Panc1 (cell line): Measurements from ENCODE around the gene EIF4G3. TPM values are rescaled to one million over a fixed set of nuclear protein-coding genes. Genes with fewer than 3 reads are reported as not detected.

Source experiments
- ATAC-seq: fragments of 200-7000 bp; cut with Tn5 transposase; 2 replicates; pipeline ENCODE4 v1.9.1; 2020; ENCODE audit warnings: mild to moderate bottlenecking, moderate library complexity
- BruUV-seq: library from RNA; stranded (reverse); fragments of 400-500 nt; replicated peaks from 2 replicates; lab custom pipeline; 2021; lab: Mats Ljungman, UMichigan
- CTCF ChIA-PET: fragments of 300-600 bp; sonication (Branson Sonifier 250); formaldehyde crosslinking; loops from one replicate; lab custom pipeline; 2022; ENCODE audit warnings: antibody characterized with exemption; lab: Charles Lee
- POLR2A ChIA-PET: fragments of 300-600 bp; sonication (Branson Sonifier 250); formaldehyde crosslinking; loops from one replicate; lab custom pipeline; 2022; ENCODE audit warnings: antibody characterized with exemption; lab: Charles Lee
- DNase-seq: peaks from one replicate; pipeline ENCODE4 v3.0.0-alpha.2; 2010; ENCODE audit warnings: low read depth, low spot score
- H3K27ac ChIP-seq: 2 replicates; pipeline ENCODE4 v1.5.1; 2011; ENCODE audit warnings: mild to moderate bottlenecking, low read length, inconsistent platforms
- H3K27me3 ChIP-seq: fragments of 200-500 bp; sonication (Bioruptor generic); 2 replicates; pipeline ENCODE4 v1.6.0; 2014; ENCODE audit warnings: low read length, inconsistent platforms; ENCODE audit not compliant: control insufficient read depth, insufficient read depth
- H3K36me3 ChIP-seq: fragments of 200-500 bp; sonication (Bioruptor generic); 2 replicates; pipeline ENCODE4 v1.5.1; 2014; ENCODE audit warnings: inconsistent platforms, mild to moderate bottlenecking, low read length, moderate library complexity; ENCODE audit not compliant: control insufficient read depth, insufficient read depth
- H3K4me1 ChIP-seq: 2 replicates; pipeline ENCODE4 v1.5.1; 2011; ENCODE audit warnings: inconsistent platforms, mild to moderate bottlenecking, low read length, moderate library complexity; ENCODE audit not compliant: control insufficient read depth, insufficient read depth
- H3K4me3 ChIP-seq, 2 experiments: 2 replicates each; pipeline ENCODE4 v1.5.1; 2011 to 2012; ENCODE audit warnings: low read depth in 2 of 2, low read length in 2 of 2, mild to moderate bottlenecking in 2 of 2, inconsistent platforms in 1 of 2, moderate library complexity in 1 of 2
- H3K9me3 ChIP-seq: fragments of 200-500 bp; sonication (Bioruptor generic); 2 replicates; pipeline ENCODE4 v1.5.1; 2014; ENCODE audit warnings: low read depth, mild to moderate bottlenecking, inconsistent platforms, low read length, moderate library complexity; ENCODE audit not compliant: control insufficient read depth, insufficient read depth
- CTCF ChIP-seq: fragments of 450-650 bp; IDR thresholded peaks from 2 replicates; pipeline ENCODE4 v1.5.1; 2017; ENCODE audit warnings: mild to moderate bottlenecking
- POLR2AphosphoS5 ChIP-seq: IDR thresholded peaks from 2 replicates; pipeline ENCODE4 v1.6.1; 2012; ENCODE audit warnings: mild to moderate bottlenecking, low read depth, low read length, moderate library complexity
- REST ChIP-seq, 2 experiments: IDR thresholded peaks; 2 replicates each; pipeline ENCODE4 v1.6.1; 2011 to 2012; ENCODE audit warnings: low read depth in 2 of 2, control low read depth in 1 of 2, low read length in 1 of 2, mild to moderate bottlenecking in 1 of 2, moderate library complexity in 1 of 2; ENCODE audit not compliant: insufficient read depth in 1 of 2
- SIN3A ChIP-seq: IDR thresholded peaks from 2 replicates; pipeline ENCODE4 v1.6.1; 2012; ENCODE audit warnings: low read depth, mild to moderate bottlenecking, low read length, moderate library complexity, borderline replicate concordance; ENCODE audit not compliant: insufficient read depth
- TCF7L2 ChIP-seq: IDR thresholded peaks from 2 replicates; pipeline ENCODE4 v1.6.1; 2011; ENCODE audit warnings: mild to moderate bottlenecking, low read depth, low read length, inconsistent platforms
- in situ Hi-C: cut with HindIII; loops from 2 replicates; pipeline ENCODE4 v1.10.0; 2016; ENCODE audit warnings: low sequenced_read_pairs, low pct_unique_long_range_greater_than_20kb
- intact Hi-C: fragments of 100-400 bp; cut with micrococcal nuclease; formaldehyde crosslinking; loops from one replicate; pipeline ENCODE4 v1.10.0; 2022; ENCODE audit not compliant: unreplicated experiment
- total RNA-seq: library from RNA; stranded (reverse); gene quantifications from one replicate; pipeline ENCODE4 v1.2.1, GENCODE V29; 2021; ENCODE audit not compliant: unreplicated experiment

Gene EIF4G3
- total RNA-seq, 1 experiment from 2014 or later = 78.6 TPM

GRCh38 chr1:21110163-21110562, 66.5 kb downstream of the EIF4G3 start:
- no peaks in the 10 kb centered on the region for H3K4me1 ChIP-seq
- CTCF ChIA-PET = no interaction called here
- intact Hi-C loops = no loop called here
- no peak overlapping the region for H3K27ac ChIP-seq
- no peak for DNase-seq
- no peak overlapping the region for H3K4me3 ChIP-seq
- BruUV-seq = no TSS peak
- POLR2A ChIA-PET = interaction anchor here (0.6 kb wide), 1 partner anchor 31 kb away, joined by 9 read pairs; no protein-coding TSS in a partner anchor
- no peak for TF ChIP-seq TCF7L2
- no peak for TF ChIP-seq CTCF
- no peak for TF ChIP-seq SIN3A
- TF ChIP-seq REST (IDR thresholded peaks at IDR 0.05; ENCODE audit: insufficient read depth in 1 of 2, low read depth in 2 of 2, low read length in 1 of 2) = no peak
- no peak for TF ChIP-seq POLR2AphosphoS5
- in situ Hi-C loops = no loop called here
- no peaks in the 10 kb centered on the region for H3K9me3 ChIP-seq
- no peaks in the 10 kb centered on the region for H3K36me3 ChIP-seq
- H3K27me3 ChIP-seq = no peaks in the 10 kb centered on the region
- no peak for ATAC-seq

GRCh38 chr1:21106709-21107108, 70.0 kb downstream of the EIF4G3 start:
- Histone ChIP-seq H3K36me3 (no peaks in the 10 kb centered on the region), H3K4me1 (no peaks in the 10 kb centered on the region), H3K4me3 (no peak overlapping the region), H3K9me3 (no peaks in the 10 kb centered on the region), H3K27me3 (no peaks in the 10 kb centered on the region), H3K27ac (no peak overlapping the region)
- ChIA-PET CTCF (no interaction called here), POLR2A (no interaction called here)
- in situ Hi-C loops (no loop called here), intact Hi-C loops (no loop called here)
- ATAC-seq (no peak), DNase-seq (no peak)
- no TSS peak for BruUV-seq
- TF ChIP-seq POLR2AphosphoS5 (no peak), SIN3A (no peak), REST (IDR thresholded peaks at IDR 0.05; ENCODE audit: insufficient read depth in 1 of 2, low read depth in 2 of 2, low read length in 1 of 2) (no peak), TCF7L2 (no peak), CTCF (no peak)
